Measurements from ENCODE around the gene CRACR2B. TPM values are rescaled to one million over a fixed set of nuclear protein-coding genes. Genes with fewer than 3 reads are reported as not detected.

The CRACR2B gene
- total and polyA plus RNA-seq, 2 of the 13 experiments (the other 11 are each of a cell fraction or from before 2014, with no cell fraction given): 14.9 to 21.0 TPM

DNA sequence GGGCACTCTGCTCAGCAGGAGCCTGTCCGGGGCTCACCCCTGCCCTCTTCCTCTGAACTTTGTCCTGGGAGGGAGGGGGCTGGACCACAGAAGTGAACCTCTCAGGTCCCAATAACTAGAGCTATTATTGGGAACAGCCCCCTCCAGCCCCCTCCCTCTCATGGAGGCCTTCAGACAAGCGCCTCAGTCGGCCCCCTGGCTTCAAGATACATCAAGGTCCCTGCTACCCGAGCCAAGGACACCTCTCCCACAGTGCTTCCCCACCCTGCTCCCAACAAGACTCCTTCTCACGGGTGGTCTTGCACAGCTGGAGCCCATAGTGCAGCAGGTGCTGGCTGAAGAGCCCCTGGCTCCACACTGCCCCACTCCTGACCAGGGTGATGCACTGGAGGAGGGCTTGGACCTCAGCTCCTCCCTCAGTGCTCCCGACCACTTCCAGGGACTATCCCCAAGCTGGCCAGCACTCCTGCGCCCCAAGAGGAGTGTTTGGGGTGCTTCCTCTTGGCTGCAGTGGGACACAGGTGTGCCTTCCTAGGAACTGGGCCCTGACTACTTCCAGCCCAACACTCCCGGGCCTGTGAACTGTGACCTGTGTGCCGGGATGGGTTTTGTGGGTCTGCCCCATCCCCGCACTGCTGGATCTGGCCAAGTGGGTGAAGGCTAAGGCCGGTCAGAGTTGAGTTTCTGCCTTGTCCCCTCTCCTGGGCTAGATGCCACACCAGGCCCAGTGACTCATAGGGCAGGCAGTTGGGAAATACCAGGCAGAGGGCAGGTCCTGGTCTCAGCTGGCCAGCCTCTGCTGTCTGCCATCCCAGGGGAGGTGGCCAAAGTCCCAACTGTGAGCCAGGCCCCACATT, 6.8 kb upstream of the CRACR2B start (continued):
- TF ChIP-seq, protein P1, sequence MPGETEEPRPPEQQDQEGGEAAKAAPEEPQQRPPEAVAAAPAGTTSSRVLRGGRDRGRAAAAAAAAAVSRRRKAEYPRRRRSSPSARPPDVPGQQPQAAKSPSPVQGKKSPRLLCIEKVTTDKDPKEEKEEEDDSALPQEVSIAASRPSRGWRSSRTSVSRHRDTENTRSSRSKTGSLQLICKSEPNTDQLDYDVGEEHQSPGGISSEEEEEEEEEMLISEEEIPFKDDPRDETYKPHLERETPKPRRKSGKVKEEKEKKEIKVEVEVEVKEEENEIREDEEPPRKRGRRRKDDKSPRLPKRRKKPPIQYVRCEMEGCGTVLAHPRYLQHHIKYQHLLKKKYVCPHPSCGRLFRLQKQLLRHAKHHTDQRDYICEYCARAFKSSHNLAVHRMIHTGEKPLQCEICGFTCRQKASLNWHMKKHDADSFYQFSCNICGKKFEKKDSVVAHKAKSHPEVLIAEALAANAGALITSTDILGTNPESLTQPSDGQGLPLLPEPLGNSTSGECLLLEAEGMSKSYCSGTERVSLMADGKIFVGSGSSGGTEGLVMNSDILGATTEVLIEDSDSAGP (CRISPR knock-in tag; IDR thresholded peaks at IDR 0.05; ENCODE audit: borderline replicate concordance): no peak
- TF ChIP-seq ZNF781 (CRISPR knock-in tag; IDR thresholded peaks at IDR 0.05; ENCODE audit: borderline replicate concordance, not compliant biosample characterization): no peak
- TF ChIP-seq ARID2 (CRISPR knock-in tag; IDR thresholded peaks at IDR 0.05; ENCODE audit: borderline replicate concordance): no peak
- TF ChIP-seq, protein P2, sequence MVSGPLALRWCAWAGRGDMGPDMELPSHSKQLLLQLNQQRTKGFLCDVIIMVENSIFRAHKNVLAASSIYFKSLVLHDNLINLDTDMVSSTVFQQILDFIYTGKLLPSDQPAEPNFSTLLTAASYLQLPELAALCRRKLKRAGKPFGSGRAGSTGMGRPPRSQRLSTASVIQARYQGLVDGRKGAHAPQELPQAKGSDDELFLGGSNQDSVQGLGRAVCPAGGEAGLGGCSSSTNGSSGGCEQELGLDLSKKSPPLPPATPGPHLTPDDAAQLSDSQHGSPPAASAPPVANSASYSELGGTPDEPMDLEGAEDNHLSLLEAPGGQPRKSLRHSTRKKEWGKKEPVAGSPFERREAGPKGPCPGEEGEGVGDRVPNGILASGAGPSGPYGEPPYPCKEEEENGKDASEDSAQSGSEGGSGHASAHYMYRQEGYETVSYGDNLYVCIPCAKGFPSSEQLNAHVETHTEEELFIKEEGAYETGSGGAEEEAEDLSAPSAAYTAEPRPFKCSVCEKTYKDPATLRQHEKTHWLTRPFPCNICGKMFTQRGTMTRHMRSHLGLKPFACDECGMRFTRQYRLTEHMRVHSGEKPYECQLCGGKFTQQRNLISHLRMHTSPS (CRISPR knock-in tag; IDR thresholded peaks at IDR 0.05; ENCODE audit: low read depth): peak; percentile 98
- TF ChIP-seq RBAK (CRISPR knock-in tag; IDR thresholded peaks at IDR 0.05): no peak
- TF ChIP-seq SP4 (CRISPR knock-in tag; IDR thresholded peaks at IDR 0.05): no peak
- no peak for TF ChIP-seq ZNF563 (CRISPR knock-in tag; IDR thresholded peaks at IDR 0.05)
- no peak for TF ChIP-seq RCOR2 (CRISPR knock-in tag; IDR thresholded peaks at IDR 0.05)
- no peak for TF ChIP-seq ZMYM2 (CRISPR knock-in tag; IDR thresholded peaks at IDR 0.05)
- TF ChIP-seq PHF21A (CRISPR knock-in tag; IDR thresholded peaks at IDR 0.05): no peak
- TF ChIP-seq, protein P3, sequence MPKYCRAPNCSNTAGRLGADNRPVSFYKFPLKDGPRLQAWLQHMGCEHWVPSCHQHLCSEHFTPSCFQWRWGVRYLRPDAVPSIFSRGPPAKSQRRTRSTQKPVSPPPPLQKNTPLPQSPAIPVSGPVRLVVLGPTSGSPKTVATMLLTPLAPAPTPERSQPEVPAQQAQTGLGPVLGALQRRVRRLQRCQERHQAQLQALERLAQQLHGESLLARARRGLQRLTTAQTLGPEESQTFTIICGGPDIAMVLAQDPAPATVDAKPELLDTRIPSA (CRISPR knock-in tag; IDR thresholded peaks at IDR 0.05; ENCODE audit: borderline replicate concordance): no peak
- no peak for TF ChIP-seq ARNT (IDR thresholded peaks at IDR 0.05)
- TF ChIP-seq CREM (IDR thresholded peaks at IDR 0.05): no peak
- TF ChIP-seq CREM (CRISPR knock-in tag; IDR thresholded peaks at IDR 0.05): no peak
- TF ChIP-seq ATF7-NPFF (CRISPR knock-in tag; IDR thresholded peaks at IDR 0.05; ENCODE audit: low read depth): no peak; the same call in 1 of the 2 replicates
- TF ChIP-seq RARG (CRISPR knock-in tag; IDR thresholded peaks at IDR 0.05; ENCODE audit: low read depth): no peak
- TF ChIP-seq, protein P4, sequence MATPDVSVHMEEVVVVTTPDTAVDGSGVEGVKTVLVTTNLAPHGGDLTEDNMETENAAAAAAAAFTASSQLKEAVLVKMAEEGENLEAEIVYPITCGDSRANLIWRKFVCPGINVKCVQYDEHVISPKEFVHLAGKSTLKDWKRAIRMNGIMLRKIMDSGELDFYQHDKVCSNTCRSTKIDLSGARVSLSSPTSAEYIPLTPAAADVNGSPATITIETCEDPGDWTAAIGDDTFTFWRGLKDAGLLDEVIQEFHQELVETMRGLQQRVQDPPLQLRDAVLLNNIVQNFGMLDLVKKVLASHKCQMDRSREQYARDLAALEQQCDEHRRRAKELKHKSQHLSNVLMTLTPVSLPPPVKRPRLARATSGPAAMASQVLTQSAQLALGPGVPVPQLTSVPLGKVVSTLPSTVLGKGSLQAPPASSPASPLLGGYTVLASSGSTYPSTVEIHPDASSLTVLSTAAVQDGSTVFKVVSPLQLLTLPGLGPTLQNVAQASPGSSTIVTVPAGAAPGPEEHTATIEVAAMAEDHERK (CRISPR knock-in tag; IDR thresholded peaks at IDR 0.05; ENCODE audit: low read depth): no peak
- no peak for TF ChIP-seq ZNF619 (CRISPR knock-in tag; IDR thresholded peaks at IDR 0.05)
- TF ChIP-seq RORA (CRISPR knock-in tag; IDR thresholded peaks at IDR 0.05): no peak
- peak; percentile 76 for TF ChIP-seq CEBPG (CRISPR knock-in tag; IDR thresholded peaks at IDR 0.05)
- TF ChIP-seq, protein P5, sequence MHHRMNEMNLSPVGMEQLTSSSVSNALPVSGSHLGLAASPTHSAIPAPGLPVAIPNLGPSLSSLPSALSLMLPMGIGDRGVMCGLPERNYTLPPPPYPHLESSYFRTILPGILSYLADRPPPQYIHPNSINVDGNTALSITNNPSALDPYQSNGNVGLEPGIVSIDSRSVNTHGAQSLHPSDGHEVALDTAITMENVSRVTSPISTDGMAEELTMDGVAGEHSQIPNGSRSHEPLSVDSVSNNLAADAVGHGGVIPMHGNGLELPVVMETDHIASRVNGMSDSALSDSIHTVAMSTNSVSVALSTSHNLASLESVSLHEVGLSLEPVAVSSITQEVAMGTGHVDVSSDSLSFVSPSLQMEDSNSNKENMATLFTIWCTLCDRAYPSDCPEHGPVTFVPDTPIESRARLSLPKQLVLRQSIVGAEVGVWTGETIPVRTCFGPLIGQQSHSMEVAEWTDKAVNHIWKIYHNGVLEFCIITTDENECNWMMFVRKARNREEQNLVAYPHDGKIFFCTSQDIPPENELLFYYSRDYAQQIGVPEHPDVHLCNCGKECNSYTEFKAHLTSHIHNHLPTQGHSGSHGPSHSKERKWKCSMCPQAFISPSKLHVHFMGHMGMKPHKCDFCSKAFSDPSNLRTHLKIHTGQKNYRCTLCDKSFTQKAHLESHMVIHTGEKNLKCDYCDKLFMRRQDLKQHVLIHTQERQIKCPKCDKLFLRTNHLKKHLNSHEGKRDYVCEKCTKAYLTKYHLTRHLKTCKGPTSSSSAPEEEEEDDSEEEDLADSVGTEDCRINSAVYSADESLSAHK (CRISPR knock-in tag; IDR thresholded peaks at IDR 0.05; ENCODE audit: borderline replicate concordance): no peak
- TF ChIP-seq NFATC3 (CRISPR knock-in tag; IDR thresholded peaks at IDR 0.05): no peak

Data from HepG2 (cell line).